Epithelial cell of umbilical artery (primary cell): ENCODE results near the gene CIC. TPM values are rescaled to one million over a fixed set of nuclear protein-coding genes. Genes with fewer than 3 reads are reported as not detected.

Experiments used
- total RNA-seq: library from RNA; depleted of rRNA; stranded (reverse); fragments of >200 nt; gene quantifications from 2 replicates; pipeline ENCODE4 v1.2.3, GENCODE V29; 2014

The CIC gene
- total RNA-seq: 11.0 and 21.6 TPM in 2 replicates

GRCh38 chr19:42268704-42269477 is at the start of gene CIC:
TSS of gene CIC (plus strand) at chr19:42269252. CDS start at chr19:42271784, 2,532 bp downstream.

GRCh38 chr19:42219812-42220750 is 49.0 kb upstream of the CIC start, which contains the start of gene ZNF526:
TSS of gene ZNF526 (plus strand) at chr19:42220312. CDS start at chr19:42224404, 4,092 bp downstream.

GRCh38 chr19:42242512-42243409 is 26.3 kb upstream of the CIC start, which contains the start of gene GSK3A:
TSS of gene GSK3A (minus strand) at chr19:42242602. CDS start at chr19:42242465, 137 bp downstream.

GRCh38 chr19:42254850-42255765 is 13.9 kb upstream of the CIC start, which contains the start of gene ERF:
TSS of gene ERF (minus strand) at chr19:42255128. CDS start at chr19:42254999, 129 bp downstream.

GRCh38 chr19:42301646-42302203 is 32.7 kb downstream of the CIC start, which contains the start of gene PRR19:
TSS of gene PRR19 (plus strand) at chr19:42302132. CDS start at chr19:42309585, 7,453 bp downstream.

GRCh38 chr19:42313096-42313839 is 44.2 kb downstream of the CIC start, which contains the start of gene TMEM145:
TSS of gene TMEM145 (plus strand) at chr19:42313309. CDS start at chr19:42313377, 68 bp downstream.

GRCh38 chr19:42325308-42325895 is 56.4 kb downstream of the CIC start, which contains the start of gene MEGF8:
TSS of gene MEGF8 (plus strand) at chr19:42325635. CDS start at chr19:42326244, 609 bp downstream.

Other genes with a start within 250 kb of the CIC start
- gene GRIK5, start 199.0 kb upstream of the CIC start, total RNA-seq: 2.3 and 4.3 TPM in 2 replicates
- gene ZNF574, start 193.1 kb upstream of the CIC start, total RNA-seq: 10.9 and 11.0 TPM in 2 replicates
- under 0.01 and 0.15 TPM in 2 replicates for gene POU2F2, start 136.8 kb upstream of the CIC start, total RNA-seq
- gene DEDD2, start 51.6 kb upstream of the CIC start, total RNA-seq: 12.7 and 24.3 TPM in 2 replicates
- gene ZNF526, start 48.9 kb upstream of the CIC start, total RNA-seq: 8.8 and 10.2 TPM in 2 replicates
- 12.9 and 13.6 TPM in 2 replicates for gene GSK3A, start 26.6 kb upstream of the CIC start, total RNA-seq
- 21.1 and 31.9 TPM in 2 replicates for gene ERF, start 14.1 kb upstream of the CIC start, total RNA-seq
- gene PRR19, start 32.9 kb downstream of the CIC start, total RNA-seq: not detected in 2 replicates
- gene PAFAH1B3, start 33.4 kb downstream of the CIC start, total RNA-seq: 36.9 and 48.1 TPM in 2 replicates
- not detected in 2 replicates for gene TMEM145, start 44.1 kb downstream of the CIC start, total RNA-seq
- 16.3 and 17.9 TPM in 2 replicates for gene MEGF8, start 56.4 kb downstream of the CIC start, total RNA-seq
- not detected in 2 replicates for gene CNFN, start 121.0 kb downstream of the CIC start, total RNA-seq
- 2.4 and 3.2 TPM in 2 replicates for gene LIPE, start 158.1 kb downstream of the CIC start, total RNA-seq
- gene CXCL17, start 173.7 kb downstream of the CIC start, total RNA-seq: not detected in 2 replicates